PC-9 (cell line): ENCODE measurements around the gene FNDC3B.

Source experiments
- EZH2 ChIP-seq: fragments of 200-600 bp; sonication (generic); IDR thresholded peaks from 2 replicates; pipeline ENCODE4 v1.8.0; 2017; ENCODE audit warnings: antibody characterized with exemption, low read depth
- TF ChIP-seq, protein P1 (sequence below): fragments of 200-600 bp; sonication (generic); conservative IDR thresholded peaks from 2 replicates; pipeline ENCODE4 v1.6.1; 2017; ENCODE audit warnings: mixed run types, antibody characterized with exemption, mild to moderate bottlenecking, moderate library complexity

DNA sequence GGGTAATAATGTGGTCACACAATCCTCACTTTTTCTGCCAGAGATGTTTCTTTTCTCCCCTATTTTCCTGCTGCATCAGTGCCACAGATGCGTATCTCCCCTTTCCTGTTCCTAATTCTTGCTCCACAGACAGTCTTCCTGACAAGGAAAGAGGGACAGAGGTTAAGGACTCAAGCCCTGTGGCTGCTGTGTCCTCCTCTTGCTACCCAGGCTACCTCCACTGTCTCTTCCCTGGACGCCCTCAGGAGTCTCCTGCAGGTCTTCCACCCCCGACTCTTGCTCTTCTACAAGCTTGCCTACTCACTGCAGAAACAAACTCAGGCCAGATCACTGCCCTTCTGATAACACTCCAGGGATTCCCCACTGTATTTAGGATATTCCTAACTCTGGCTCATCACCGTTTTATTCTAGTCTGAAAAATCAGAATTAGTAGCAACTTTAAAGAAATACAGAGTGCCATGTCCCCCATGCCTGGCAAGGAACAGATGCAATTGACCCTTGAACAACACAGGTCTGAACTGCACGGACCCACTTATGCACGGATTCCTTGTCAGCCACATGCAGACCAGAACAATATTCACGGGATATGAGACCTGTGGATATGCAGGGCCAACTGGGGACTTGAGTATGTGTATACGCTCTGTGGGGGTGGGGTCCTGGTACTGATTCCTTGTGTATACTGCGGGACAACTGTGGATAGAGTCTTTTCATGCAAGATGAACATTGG lies 257.0 kb downstream of the FNDC3B start:
- TF ChIP-seq, protein P1, sequence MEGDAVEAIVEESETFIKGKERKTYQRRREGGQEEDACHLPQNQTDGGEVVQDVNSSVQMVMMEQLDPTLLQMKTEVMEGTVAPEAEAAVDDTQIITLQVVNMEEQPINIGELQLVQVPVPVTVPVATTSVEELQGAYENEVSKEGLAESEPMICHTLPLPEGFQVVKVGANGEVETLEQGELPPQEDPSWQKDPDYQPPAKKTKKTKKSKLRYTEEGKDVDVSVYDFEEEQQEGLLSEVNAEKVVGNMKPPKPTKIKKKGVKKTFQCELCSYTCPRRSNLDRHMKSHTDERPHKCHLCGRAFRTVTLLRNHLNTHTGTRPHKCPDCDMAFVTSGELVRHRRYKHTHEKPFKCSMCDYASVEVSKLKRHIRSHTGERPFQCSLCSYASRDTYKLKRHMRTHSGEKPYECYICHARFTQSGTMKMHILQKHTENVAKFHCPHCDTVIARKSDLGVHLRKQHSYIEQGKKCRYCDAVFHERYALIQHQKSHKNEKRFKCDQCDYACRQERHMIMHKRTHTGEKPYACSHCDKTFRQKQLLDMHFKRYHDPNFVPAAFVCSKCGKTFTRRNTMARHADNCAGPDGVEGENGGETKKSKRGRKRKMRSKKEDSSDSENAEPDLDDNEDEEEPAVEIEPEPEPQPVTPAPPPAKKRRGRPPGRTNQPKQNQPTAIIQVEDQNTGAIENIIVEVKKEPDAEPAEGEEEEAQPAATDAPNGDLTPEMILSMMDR: no peak
- no peak for TF ChIP-seq EZH2
